Small intestine (tissue), 7 donors: ENCODE data around the gene PRKAG2. TPM values are rescaled to one million over a fixed set of nuclear protein-coding genes. Genes with fewer than 3 reads are reported as not detected.

Experiments used
- DNase-seq, 2 donors: peaks; one replicate each; pipeline versions ENCODE4 v3.0.0 to v3.0.0-alpha.2; 2013
- FAIRE-seq: peaks from 2 replicates; lab custom pipeline; 2012; peaks lifted over from hg19 to GRCh38; lab: Jason Lieb, UNC
- H3K27ac ChIP-seq, 3 donors: one replicate each; pipeline ENCODE4 v1.5.1; 2013; ENCODE audit warnings: low read length in 2 of 3, mild to moderate bottlenecking in 2 of 3, control low read depth in 1 of 3, inconsistent platforms in 1 of 3, low read depth in 1 of 3, moderate library complexity in 1 of 3
- H3K27me3 ChIP-seq, 3 donors: one replicate each; pipeline ENCODE4 v1.6.1; 2013; ENCODE audit warnings: low read length in 3 of 3, inconsistent platforms in 1 of 3; ENCODE audit not compliant: control insufficient read depth in 3 of 3, insufficient read depth in 3 of 3
- H3K36me3 ChIP-seq, 3 donors: one replicate each; pipeline ENCODE4 v1.6.1; 2013; ENCODE audit warnings: low read length in 3 of 3, inconsistent platforms in 1 of 3, low read depth in 1 of 3, mild to moderate bottlenecking in 1 of 3, moderate library complexity in 1 of 3; ENCODE audit not compliant: control insufficient read depth in 3 of 3, insufficient read depth in 2 of 3
- H3K4me1 ChIP-seq, 3 donors: one replicate each; pipeline ENCODE4 v1.6.1; 2013; ENCODE audit warnings: low read length in 2 of 3, inconsistent platforms in 1 of 3, low read depth in 1 of 3, mild to moderate bottlenecking in 1 of 3, moderate library complexity in 1 of 3; ENCODE audit not compliant: control insufficient read depth in 3 of 3, insufficient read depth in 2 of 3
- H3K4me3 ChIP-seq, 3 donors: one replicate each; pipeline ENCODE4 v1.5.1; 2013; ENCODE audit warnings: low read length in 3 of 3, control low read depth in 1 of 3, inconsistent platforms in 1 of 3, low read depth in 1 of 3, mild to moderate bottlenecking in 1 of 3, moderate library complexity in 1 of 3
- H3K9me3 ChIP-seq, 2 donors: one replicate each; pipeline ENCODE4 v1.6.1; 2013; ENCODE audit warnings: low read depth in 1 of 2, low read length in 1 of 2; ENCODE audit not compliant: control insufficient read depth in 2 of 2, insufficient read depth in 1 of 2
- WGBS, 3 donors: extraction: QIAGEN DNeasy Blood & Tissue Kit; methylation state at CpG; one replicate each; pipeline ENCODE4 v1.1.7; 2013; 5-methylcytosine and 5-hydroxymethylcytosine counted together
- polyA plus RNA-seq, 4 donors: library from polyadenylated mRNA; stranded (reverse) in 3 of 4; unstranded in 1 of 4; fragments of 200-250 nt in 3 of 4; fragments of 120-200 nt in 1 of 4; gene quantifications; one replicate each; pipeline versions ENCODE4 v1.2.1 to v1.2.3, GENCODE V29; 2013
- donor health status: healthy with polysubstance abuse.
- donor health status: control.
- donor health status: control.
- donor health status: Bipolar disorder and iron deficiency.
- donor health status: healthy.

Gene PRKAG2
- polyA plus RNA-seq, 4 donors, result 26.3 to 57.9 (median 49.4) TPM

DNA sequence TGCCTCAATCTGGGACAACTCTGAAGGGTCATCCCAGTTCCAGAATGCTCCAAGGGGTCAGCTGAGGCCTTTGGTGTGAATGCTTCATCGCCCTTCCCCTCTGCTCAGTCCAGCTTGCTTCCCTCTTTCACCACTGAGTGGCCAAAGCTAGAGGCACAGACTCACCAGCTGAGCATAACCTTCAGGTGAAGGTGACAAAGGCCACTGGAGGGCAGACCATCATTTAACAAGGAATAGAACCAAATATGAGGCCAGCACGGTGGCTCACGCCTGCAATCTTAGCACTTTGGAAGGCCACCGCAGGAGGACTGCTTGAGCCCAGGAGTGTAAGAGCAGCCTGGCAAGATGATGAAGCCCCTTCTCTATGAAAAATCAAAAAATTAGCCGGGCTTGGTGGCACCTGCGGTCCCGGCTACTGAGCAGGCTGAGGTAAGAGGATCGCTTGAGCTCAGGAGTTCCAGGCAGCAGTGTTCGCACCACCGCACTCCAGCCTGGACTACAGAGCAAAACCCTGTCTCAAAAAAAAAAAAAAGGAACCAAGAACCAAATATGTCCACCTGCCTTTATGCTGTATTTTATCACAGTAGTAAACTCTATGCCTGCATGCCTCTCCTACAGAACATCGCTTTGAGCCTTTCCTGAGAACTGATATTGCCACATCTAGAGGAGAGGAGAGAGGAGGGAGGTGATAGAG is 13.4 kb downstream of the PRKAG2 start:
- Histone ChIP-seq H3K4me1 (peaks cover 2 to 9% (median 5%) of the 10 kb centered on the region in 3 donors), H3K27me3 (no peaks in the 10 kb centered on the region), H3K27ac (no peak overlapping the region), H3K4me3 (no peak overlapping the region), H3K9me3 (no peaks in the 10 kb centered on the region), H3K36me3 (peaks cover 0 to 64% (median 0%) of the 10 kb centered on the region in 3 donors)
- FAIRE-seq, result no peak
- DNase-seq, result no peak
- WGBS, 3 donors, result 87 to 90% (median 88%) methylated on average over 11 of the region's 11 CpGs

DNA sequence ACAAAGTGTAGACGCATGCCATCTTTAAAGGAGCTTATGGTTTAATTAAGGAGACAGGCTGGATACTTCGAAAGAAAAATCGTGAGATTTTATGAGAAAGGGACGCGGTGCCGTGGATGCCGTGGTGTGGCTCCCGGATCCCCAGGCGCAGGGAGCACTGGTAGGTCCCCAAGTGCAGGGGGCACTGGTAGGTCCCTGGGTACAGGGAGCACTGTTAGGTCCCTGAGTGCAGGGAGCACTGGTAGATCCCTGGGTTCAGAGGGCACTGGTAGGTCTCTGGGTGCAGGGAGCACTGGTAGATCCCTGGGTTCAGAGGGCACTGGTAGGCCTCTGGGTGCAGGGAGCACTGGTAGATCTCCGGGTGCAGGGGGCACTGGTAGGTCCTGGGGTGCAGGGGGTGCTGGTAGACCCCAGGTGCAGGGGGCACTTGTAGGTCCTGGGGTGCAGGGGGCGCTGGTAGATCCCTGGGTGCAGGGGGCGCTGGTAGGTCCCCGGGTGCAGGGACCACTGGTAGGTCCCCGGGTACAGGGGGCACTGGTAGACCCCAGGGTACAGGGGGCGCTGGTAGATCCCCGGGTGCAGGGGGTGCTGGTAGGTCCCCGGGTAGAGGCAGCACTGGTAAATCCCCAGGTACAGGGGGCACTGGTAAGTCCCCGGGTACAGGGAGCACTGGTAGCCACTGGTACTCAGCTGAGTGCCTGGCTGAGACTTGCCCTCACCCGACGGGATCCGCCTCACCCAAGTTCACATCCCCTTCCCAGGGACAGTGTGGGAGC is 14.1 kb downstream of the PRKAG2 start:
- no peak for FAIRE-seq
- 92 to 96% (median 94%) methylated on average over 19 to 21 of the region's 21 CpGs for WGBS, 3 donors
- Histone ChIP-seq H3K36me3 (peaks cover 0 to 65% (median 0%) of the 10 kb centered on the region in 3 donors), H3K27me3 (no peaks in the 10 kb centered on the region), H3K9me3 (no peaks in the 10 kb centered on the region), H3K27ac (no peak overlapping the region), H3K4me3 (no peak overlapping the region), H3K4me1 (peaks cover 0 to 9% (median 2%) of the 10 kb centered on the region in 3 donors)
- DNase-seq, result no peak

DNA sequence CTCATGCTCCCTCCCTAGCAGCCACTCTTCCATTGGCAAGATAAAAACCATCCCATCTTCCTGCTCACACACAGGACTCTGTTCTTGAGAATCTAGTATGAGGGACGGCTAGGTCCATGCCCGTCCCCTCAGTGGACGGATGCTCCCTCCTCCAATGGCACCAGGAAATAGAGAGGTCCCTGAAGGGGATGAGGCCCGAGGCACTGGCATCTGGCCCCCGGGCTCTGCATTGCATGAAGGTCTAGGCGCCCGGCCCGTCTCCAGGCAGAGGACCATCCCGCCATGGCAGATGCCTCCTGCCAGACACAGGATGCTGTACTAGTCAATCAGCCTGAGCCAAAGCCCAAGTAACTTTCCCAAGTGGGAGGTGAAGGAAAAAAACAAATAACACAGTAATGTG is 15.0 kb downstream of the PRKAG2 start:
- Histone ChIP-seq H3K9me3 (no peaks in the 10 kb centered on the region), H3K4me1 (peaks cover 0 to 9% (median 2%) of the 10 kb centered on the region in 3 donors), H3K4me3 (no peak overlapping the region), H3K27me3 (no peaks in the 10 kb centered on the region), H3K36me3 (peaks cover 0 to 67% (median 0%) of the 10 kb centered on the region in 3 donors), H3K27ac (no peak overlapping the region)
- DNase-seq (no peak), FAIRE-seq (no peak)
- 92 to 96% (median 93%) methylated on average over 9 of the region's 9 CpGs for WGBS, 3 donors

DNA sequence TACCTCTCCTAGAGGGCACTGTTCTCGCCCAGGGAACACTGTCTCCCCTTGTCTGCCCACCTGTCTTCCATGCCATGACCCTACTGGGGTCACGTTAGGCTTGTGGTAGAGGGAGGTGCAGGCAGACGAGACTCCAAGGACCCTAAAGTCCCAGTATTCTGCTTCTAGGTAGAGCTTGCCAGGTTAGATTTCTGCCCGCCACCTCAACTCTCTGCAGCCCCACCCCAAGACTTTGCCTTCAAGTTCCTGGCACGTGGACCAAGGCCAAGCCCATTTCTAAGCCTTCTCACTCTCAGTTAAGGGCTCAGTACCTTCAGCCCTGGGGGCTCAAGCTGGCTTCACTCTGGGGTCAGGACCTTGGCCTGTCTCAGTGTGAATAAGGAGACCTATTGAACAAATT is 16.1 kb downstream of the PRKAG2 start:
- Histone ChIP-seq H3K36me3 (peaks cover 0 to 70% (median 0%) of the 10 kb centered on the region in 3 donors), H3K9me3 (no peaks in the 10 kb centered on the region), H3K27ac (no peak overlapping the region), H3K4me1 (peaks cover 0 to 15% (median 2%) of the 10 kb centered on the region in 3 donors), H3K4me3 (no peak overlapping the region), H3K27me3 (no peaks in the 10 kb centered on the region)
- 39 to 70% (median 52%) methylated on average over 5 of the region's 5 CpGs for WGBS, 3 donors
- FAIRE-seq, result no peak
- DNase-seq, result peak in 1 of 2 donors; percentile 71

DNA sequence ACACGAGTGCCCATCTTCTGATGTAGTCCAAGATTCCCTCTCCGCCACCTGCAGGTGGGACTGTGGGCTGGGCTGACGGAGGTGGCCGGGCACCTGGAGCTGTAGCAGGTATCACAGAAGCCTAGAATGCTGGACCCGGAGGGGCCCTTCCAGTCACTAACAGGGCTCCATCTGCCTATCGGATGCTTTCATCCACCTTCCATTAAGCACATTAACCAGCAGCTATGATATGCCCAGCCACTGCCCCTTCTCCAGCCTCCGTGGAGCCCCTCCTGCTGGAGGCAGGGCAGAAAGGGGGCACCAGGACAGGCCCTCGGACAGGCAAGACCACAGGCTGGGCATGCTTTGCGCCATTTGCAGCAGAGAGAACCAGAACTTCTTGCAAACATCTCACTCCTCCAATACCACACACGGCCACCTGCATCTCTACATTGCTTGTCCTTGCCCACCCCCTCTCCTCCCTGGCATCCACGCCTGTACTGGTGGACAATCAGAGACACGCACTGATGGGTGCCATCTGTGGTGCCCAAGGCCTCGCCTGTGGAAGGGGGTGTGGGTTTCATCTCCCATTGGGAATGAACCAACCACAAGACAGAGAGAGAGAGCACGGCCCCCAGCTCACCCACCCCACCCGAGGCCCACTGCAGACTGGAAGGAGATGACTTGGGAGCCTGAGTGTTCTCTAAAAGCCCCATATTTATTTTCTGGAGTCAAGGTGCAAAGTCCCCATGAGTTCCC is 16.8 kb downstream of the PRKAG2 start:
- WGBS, 3 donors, result 88 to 93% (median 92%) methylated on average over 15 of the region's 15 CpGs
- Histone ChIP-seq H3K27ac (no peak overlapping the region), H3K27me3 (no peaks in the 10 kb centered on the region), H3K4me1 (peaks cover 0 to 15% (median 2%) of the 10 kb centered on the region in 3 donors), H3K36me3 (peaks cover 0 to 67% (median 0%) of the 10 kb centered on the region in 3 donors), H3K9me3 (no peaks in the 10 kb centered on the region), H3K4me3 (no peak overlapping the region)
- DNase-seq, result no peak
- FAIRE-seq, result no peak

DNA sequence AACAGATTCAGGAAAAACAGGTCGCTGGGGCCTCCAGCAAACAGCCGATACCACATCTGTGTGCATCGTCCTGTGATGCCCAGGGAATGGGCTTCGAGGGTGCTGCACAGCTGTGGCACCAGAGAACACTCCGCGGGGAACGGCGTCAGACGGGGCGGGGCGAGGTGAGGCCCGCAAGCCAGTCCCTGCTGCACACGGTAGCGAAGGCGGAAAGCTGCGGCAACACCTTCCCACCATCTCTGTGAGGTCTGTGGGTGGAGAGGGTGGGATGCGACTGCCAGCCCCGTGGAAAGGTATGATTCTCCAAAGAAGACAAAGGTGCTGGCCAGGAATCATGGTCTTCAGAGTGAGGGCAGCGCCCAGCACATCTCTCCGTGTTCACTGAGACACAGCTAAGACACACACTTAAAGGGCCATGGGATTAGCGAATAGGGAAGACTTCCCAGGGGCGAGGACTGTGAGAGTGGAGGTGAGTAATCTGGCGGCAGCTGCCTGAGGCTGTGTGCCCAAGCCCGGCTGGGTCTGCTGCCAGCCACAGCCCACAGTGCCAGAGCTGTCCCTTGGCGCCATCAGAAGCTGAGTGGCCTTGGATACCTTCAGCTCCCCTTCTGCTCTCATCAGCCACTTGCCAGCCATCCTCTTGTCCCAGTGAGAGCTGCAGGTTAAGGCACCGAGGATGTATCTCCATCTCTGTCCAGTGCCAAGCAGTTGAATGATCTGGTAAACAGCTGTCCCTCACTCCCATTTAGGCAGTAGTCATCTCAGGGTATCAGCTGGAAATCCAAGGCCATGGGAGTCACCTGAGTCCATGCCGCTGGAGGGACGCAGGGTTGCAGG is 17.6 kb downstream of the PRKAG2 start:
- Histone ChIP-seq H3K27ac (no peak overlapping the region), H3K4me1 (peaks cover 0 to 15% (median 2%) of the 10 kb centered on the region in 3 donors), H3K9me3 (no peaks in the 10 kb centered on the region), H3K36me3 (peaks cover 0 to 65% (median 0%) of the 10 kb centered on the region in 3 donors), H3K4me3 (no peak overlapping the region), H3K27me3 (no peaks in the 10 kb centered on the region)
- 88 to 91% (median 90%) methylated on average over 28 of the region's 28 CpGs for WGBS, 3 donors
- DNase-seq, result no peak
- FAIRE-seq, result no peak

DNA sequence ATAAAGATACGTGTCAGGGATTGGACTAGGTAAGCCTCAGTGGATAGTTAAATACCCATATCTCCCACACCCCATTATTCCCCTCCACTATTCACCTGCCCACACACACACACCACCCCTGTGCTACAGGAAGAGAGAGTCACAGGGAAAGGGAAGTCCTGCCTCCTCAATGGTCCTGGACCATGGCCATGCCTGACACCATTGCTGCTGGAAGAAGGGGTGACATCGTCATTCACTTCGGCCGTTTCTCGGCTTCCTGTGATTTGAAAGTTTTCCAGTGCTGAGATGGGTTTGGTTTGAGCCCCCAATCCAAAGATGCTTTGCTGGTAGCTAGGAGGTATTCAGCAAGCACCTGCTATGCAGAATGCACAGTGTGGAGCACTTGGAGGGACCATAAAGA is 18.5 kb downstream of the PRKAG2 start:
- WGBS, 3 donors, result 73 to 81% (median 78%) methylated on average over 5 of the region's 5 CpGs
- FAIRE-seq (no peak), DNase-seq (no peak)
- Histone ChIP-seq H3K4me3 (no peak overlapping the region), H3K27me3 (no peaks in the 10 kb centered on the region), H3K4me1 (peaks cover 0 to 15% (median 2%) of the 10 kb centered on the region in 3 donors), H3K9me3 (no peaks in the 10 kb centered on the region), H3K36me3 (peaks cover 0 to 63% (median 0%) of the 10 kb centered on the region in 3 donors), H3K27ac (no peak overlapping the region)
